Tibial nerve (tissue), 4 donors: ENCODE results near the gene MAN2A1.

Experiments used
- EP300 ChIP-seq, 2 donors: sonication (generic); formaldehyde crosslinking; IDR thresholded peaks; one replicate each; pipeline ENCODE4 v1.6.1; 2017; ENCODE audit warnings: antibody characterized with exemption in 2 of 2, mild to moderate bottlenecking in 1 of 2
- POLR2A ChIP-seq, 2 donors: fragments of 450-650 bp; IDR thresholded peaks; one replicate each; pipeline ENCODE4 v1.6.1; 2017; ENCODE audit warnings: antibody characterized with exemption in 2 of 2, mild to moderate bottlenecking in 2 of 2, moderate library complexity in 2 of 2
- TF ChIP-seq, protein P1 (sequence below), 5 experiments: fragments of 200-600 bp in 3 of 5; fragments of 450-650 bp in 2 of 5; sonication (generic) in 3 of 5; IDR thresholded peaks; one replicate each; pipeline ENCODE4 v1.5.1; 2016 to 2019; ENCODE audit warnings: antibody characterized with exemption in 5 of 5, mild to moderate bottlenecking in 3 of 5, moderate library complexity in 2 of 5

DNA sequence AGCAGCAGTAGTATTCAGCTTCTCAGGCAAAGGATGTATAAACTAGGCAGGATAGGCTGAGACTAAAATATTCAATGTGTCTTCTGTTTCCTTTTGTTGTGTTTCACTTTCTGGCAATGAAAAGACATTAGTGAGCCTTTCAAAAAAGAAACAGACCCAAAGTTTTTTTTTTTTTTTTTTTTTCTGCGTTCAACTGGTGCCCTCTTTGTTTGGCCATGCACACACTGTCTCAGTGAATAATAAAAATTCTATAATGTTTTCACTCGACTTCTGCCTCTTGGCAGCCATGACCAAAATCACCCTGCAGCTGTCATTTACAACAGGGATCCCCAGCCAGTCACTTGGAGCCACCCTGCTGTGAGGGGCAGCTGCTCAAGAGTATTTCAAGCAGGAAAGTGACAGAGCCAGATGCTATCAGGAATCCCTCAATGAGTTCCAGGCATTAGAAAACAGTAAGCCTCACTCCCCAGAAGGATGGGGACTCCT, 44.0 kb upstream of the MAN2A1 start:
- TF ChIP-seq, protein P1, sequence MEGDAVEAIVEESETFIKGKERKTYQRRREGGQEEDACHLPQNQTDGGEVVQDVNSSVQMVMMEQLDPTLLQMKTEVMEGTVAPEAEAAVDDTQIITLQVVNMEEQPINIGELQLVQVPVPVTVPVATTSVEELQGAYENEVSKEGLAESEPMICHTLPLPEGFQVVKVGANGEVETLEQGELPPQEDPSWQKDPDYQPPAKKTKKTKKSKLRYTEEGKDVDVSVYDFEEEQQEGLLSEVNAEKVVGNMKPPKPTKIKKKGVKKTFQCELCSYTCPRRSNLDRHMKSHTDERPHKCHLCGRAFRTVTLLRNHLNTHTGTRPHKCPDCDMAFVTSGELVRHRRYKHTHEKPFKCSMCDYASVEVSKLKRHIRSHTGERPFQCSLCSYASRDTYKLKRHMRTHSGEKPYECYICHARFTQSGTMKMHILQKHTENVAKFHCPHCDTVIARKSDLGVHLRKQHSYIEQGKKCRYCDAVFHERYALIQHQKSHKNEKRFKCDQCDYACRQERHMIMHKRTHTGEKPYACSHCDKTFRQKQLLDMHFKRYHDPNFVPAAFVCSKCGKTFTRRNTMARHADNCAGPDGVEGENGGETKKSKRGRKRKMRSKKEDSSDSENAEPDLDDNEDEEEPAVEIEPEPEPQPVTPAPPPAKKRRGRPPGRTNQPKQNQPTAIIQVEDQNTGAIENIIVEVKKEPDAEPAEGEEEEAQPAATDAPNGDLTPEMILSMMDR (IDR thresholded peaks at IDR 0.05): no peak
- TF ChIP-seq POLR2A (IDR thresholded peaks at IDR 0.05) (no peak), EP300 (IDR thresholded peaks at IDR 0.05) (no peak)
